CD8-positive, alpha-beta memory T cell (primary cell): ENCODE measurements around the gene DLG5. TPM values are rescaled to one million over a fixed set of nuclear protein-coding genes. Genes with fewer than 3 reads are reported as not detected.

Source experiments
- CTCF ChIA-PET: fragments of 350-600 bp; sonication (Branson Sonifier 250); formaldehyde crosslinking; loops from one replicate; lab custom pipeline; 2021; ENCODE audit warnings: antibody characterized with exemption; lab: Charles Lee
- POLR2A ChIA-PET: fragments of 350-600 bp; sonication (Branson Sonifier 250); formaldehyde crosslinking; loops from one replicate; lab custom pipeline; 2021; ENCODE audit warnings: antibody characterized with exemption; lab: Charles Lee
- DNase-seq, 5 donors: peaks; one replicate each; pipeline versions ENCODE4 v3.0.0 to v3.0.0-alpha.2; 2020 to 2022; ENCODE audit warnings: mixed read lengths in 1 of 5
- H3K27ac ChIP-seq: one replicate; pipeline ENCODE4 v1.7.0; 2013; ENCODE audit warnings: low read depth, mild to moderate bottlenecking, low read length, moderate library complexity
- H3K27me3 ChIP-seq: 2 replicates; pipeline ENCODE4 v1.7.0; 2013; ENCODE audit warnings: low read length, mild to moderate bottlenecking; ENCODE audit not compliant: insufficient read depth, poor library complexity, severe bottlenecking
- H3K36me3 ChIP-seq: 2 replicates; pipeline ENCODE4 v1.7.0; 2013; ENCODE audit warnings: mild to moderate bottlenecking, low read length, moderate library complexity; ENCODE audit not compliant: insufficient read depth
- H3K4me1 ChIP-seq: 2 replicates; pipeline ENCODE4 v1.7.0; 2013; ENCODE audit warnings: mild to moderate bottlenecking, low read length, moderate library complexity; ENCODE audit not compliant: insufficient read depth
- H3K4me3 ChIP-seq: 2 replicates; pipeline ENCODE4 v1.7.0; 2013; ENCODE audit warnings: mild to moderate bottlenecking, low read length
- H3K9me3 ChIP-seq: 2 replicates; pipeline ENCODE4 v1.7.0; 2013; ENCODE audit warnings: mild to moderate bottlenecking, low read length
- H3K27ac Mint-ChIP-seq, 8 donors: one replicate each; pipeline ENCODE4 v1.8.0; 2020 to 2021; ENCODE audit warnings: mixed read lengths in 8 of 8, mild to moderate bottlenecking in 6 of 8, inconsistent platforms in 3 of 8, moderate library complexity in 3 of 8
- H3K27me3 Mint-ChIP-seq, 2 donors: one replicate each; pipeline ENCODE4 v1.8.0; 2020 to 2021; ENCODE audit warnings: mixed read lengths in 2 of 2, mild to moderate bottlenecking in 1 of 2, moderate library complexity in 1 of 2
- H3K36me3 Mint-ChIP-seq, 3 donors: one replicate each; pipeline ENCODE4 v1.8.0; 2020 to 2021; ENCODE audit warnings: mixed read lengths in 3 of 3, inconsistent platforms in 1 of 3, mild to moderate bottlenecking in 1 of 3
- H3K4me1 Mint-ChIP-seq, 3 donors: one replicate each; pipeline ENCODE4 v1.8.0; 2020 to 2021; ENCODE audit warnings: mixed read lengths in 3 of 3, inconsistent platforms in 1 of 3, mild to moderate bottlenecking in 1 of 3
- H3K4me3 Mint-ChIP-seq, 7 donors: one replicate each; pipeline ENCODE4 v1.8.0; 2020 to 2021; ENCODE audit warnings: mixed read lengths in 7 of 7, mild to moderate bottlenecking in 6 of 7, moderate library complexity in 4 of 7, inconsistent platforms in 2 of 7
- H3K9me3 Mint-ChIP-seq, 5 donors: one replicate each; pipeline ENCODE4 v1.8.0; 2020 to 2022; ENCODE audit warnings: mixed read lengths in 5 of 5, mild to moderate bottlenecking in 3 of 5, moderate library complexity in 2 of 5, inconsistent platforms in 1 of 5
- polyA plus RNA-seq: library from polyadenylated mRNA; unstranded; fragments of 300-500 nt; fragmentation: Illumina TruSeq; gene quantifications from one replicate; pipeline ENCODE4 v1.2.3, GENCODE V29; 2021
- total RNA-seq, 2 experiments: library from RNA; stranded (reverse); gene quantifications; one replicate each; pipeline ENCODE4 v1.2.3, GENCODE V29; 2021

The DLG5 gene
- total and polyA plus RNA-seq, 3 experiments from 2014 or later = 1.1 to 2.1 (median 1.7) TPM

- no peaks in the 10 kb centered on the region for H3K9me3 Mint-ChIP-seq
- ChIA-PET CTCF (no interaction called here), POLR2A (no interaction called here)
- peaks cover 14 to 15% (median 14%) of the 10 kb centered on the region in 3 donors for H3K4me1 Mint-ChIP-seq
- peak overlapping the region in 6 of 7 donors; percentile 64 to 86 (median 78) for H3K4me3 Mint-ChIP-seq
- no peaks in the 10 kb centered on the region for H3K9me3 ChIP-seq
- H3K36me3 ChIP-seq = no peaks in the 10 kb centered on the region
- peak in 2 of 5 donors; percentile 1 to 11 for DNase-seq
- H3K27me3 Mint-ChIP-seq = peaks cover 15 to 50% of the 10 kb centered on the region in 2 donors
- H3K27me3 ChIP-seq = peaks cover 7% of the 10 kb centered on the region
- H3K36me3 Mint-ChIP-seq = no peaks in the 10 kb centered on the region
- H3K4me1 ChIP-seq = no peaks in the 10 kb centered on the region
- H3K27ac ChIP-seq = peak overlapping the region; percentile 54
- peak overlapping the region; percentile 41 for H3K4me3 ChIP-seq
- H3K27ac Mint-ChIP-seq = peak overlapping the region in 1 of 8 donors; percentile 71
These were observed 575 bp downstream of the DLG5 start for GRCh38 chr10:77925795-77926565.

- H3K27me3 ChIP-seq = peaks cover 7% of the 10 kb centered on the region
- no peak for DNase-seq
- Mint-ChIP-seq H3K36me3 (no peaks in the 10 kb centered on the region), H3K27ac (peak overlapping the region in 4 of 8 donors; percentile 43 to 77 (median 70)), H3K4me1 (peaks cover 14 to 16% (median 15%) of the 10 kb centered on the region in 3 donors), H3K4me3 (peak overlapping the region; percentile 64 to 96 (median 79)), H3K9me3 (no peaks in the 10 kb centered on the region), H3K27me3 (peaks cover 15 to 50% of the 10 kb centered on the region in 2 donors)
- no peaks in the 10 kb centered on the region for H3K36me3 ChIP-seq
- H3K4me3 ChIP-seq = peak overlapping the region; percentile 41
- POLR2A ChIA-PET = no interaction called here
- CTCF ChIA-PET = no interaction called here
- no peaks in the 10 kb centered on the region for H3K9me3 ChIP-seq
- no peaks in the 10 kb centered on the region for H3K4me1 ChIP-seq
- peak overlapping the region; percentile 54 for H3K27ac ChIP-seq
These were observed 1.2 kb downstream of the DLG5 start for GRCh38 chr10:77925410-77925794.

GRCh38 chr10:77922566-77923179, 3.9 kb downstream of the DLG5 start:
- no peaks in the 10 kb centered on the region for H3K4me1 ChIP-seq
- H3K36me3 Mint-ChIP-seq = peaks cover 0 to 1% (median 0%) of the 10 kb centered on the region in 3 donors
- H3K4me3 Mint-ChIP-seq = no peak overlapping the region
- ChIA-PET POLR2A (interaction anchor here (0.5 kb wide), 1 partner anchor 87 kb away, joined by 15 read pairs; no protein-coding TSS in a partner anchor), CTCF (no interaction called here)
- peaks cover 7% of the 10 kb centered on the region for H3K27me3 ChIP-seq
- no peaks in the 10 kb centered on the region for H3K9me3 ChIP-seq
- H3K9me3 Mint-ChIP-seq = no peaks in the 10 kb centered on the region
- no peak overlapping the region for H3K4me3 ChIP-seq
- peaks cover 12 to 14% (median 13%) of the 10 kb centered on the region in 3 donors for H3K4me1 Mint-ChIP-seq
- DNase-seq = no peak
- H3K27ac ChIP-seq = no peak overlapping the region
- H3K27ac Mint-ChIP-seq = no peak overlapping the region
- H3K27me3 Mint-ChIP-seq = peaks cover 9 to 37% of the 10 kb centered on the region in 2 donors
- H3K36me3 ChIP-seq = no peaks in the 10 kb centered on the region

- H3K27me3 ChIP-seq = peaks cover 4% of the 10 kb centered on the region
- H3K4me1 Mint-ChIP-seq = peaks cover 7 to 9% (median 7%) of the 10 kb centered on the region in 3 donors
- DNase-seq = no peak
- no peaks in the 10 kb centered on the region for H3K9me3 Mint-ChIP-seq
- no peak overlapping the region for H3K27ac ChIP-seq
- H3K36me3 Mint-ChIP-seq = peaks cover 0 to 1% (median 0%) of the 10 kb centered on the region in 3 donors
- H3K4me3 Mint-ChIP-seq = no peak overlapping the region
- CTCF ChIA-PET = no interaction called here
- no peaks in the 10 kb centered on the region for H3K9me3 ChIP-seq
- no peaks in the 10 kb centered on the region for H3K4me1 ChIP-seq
- H3K4me3 ChIP-seq = no peak overlapping the region
- POLR2A ChIA-PET = no interaction called here
- H3K27me3 Mint-ChIP-seq = peaks cover 7 to 31% of the 10 kb centered on the region in 2 donors
- H3K36me3 ChIP-seq = no peaks in the 10 kb centered on the region
- no peak overlapping the region for H3K27ac Mint-ChIP-seq
These were observed 4.5 kb downstream of the DLG5 start for GRCh38 chr10:77922055-77922454.

- Mint-ChIP-seq H3K4me1 (peaks cover 7 to 9% (median 7%) of the 10 kb centered on the region in 3 donors), H3K9me3 (no peaks in the 10 kb centered on the region), H3K36me3 (peaks cover 0 to 1% (median 0%) of the 10 kb centered on the region in 3 donors), H3K27ac (peak overlapping the region in 2 of 8 donors; percentile 25 to 38), H3K27me3 (peaks cover 11 to 31% of the 10 kb centered on the region in 2 donors), H3K4me3 (no peak overlapping the region)
- H3K36me3 ChIP-seq = no peaks in the 10 kb centered on the region
- ChIA-PET CTCF (no interaction called here), POLR2A (no interaction called here)
- no peak for DNase-seq
- no peak overlapping the region for H3K27ac ChIP-seq
- peaks cover 4% of the 10 kb centered on the region for H3K27me3 ChIP-seq
- no peak overlapping the region for H3K4me3 ChIP-seq
- no peaks in the 10 kb centered on the region for H3K9me3 ChIP-seq
- no peaks in the 10 kb centered on the region for H3K4me1 ChIP-seq
These were observed 5.2 kb downstream of the DLG5 start for GRCh38 chr10:77921395-77921794.

- H3K27me3 Mint-ChIP-seq = peaks cover 11 to 29% of the 10 kb centered on the region in 2 donors
- H3K27me3 ChIP-seq = peaks cover 2% of the 10 kb centered on the region
- H3K4me1 Mint-ChIP-seq = peaks cover 5 to 8% (median 6%) of the 10 kb centered on the region in 3 donors
- no peaks in the 10 kb centered on the region for H3K9me3 Mint-ChIP-seq
- no peak overlapping the region for H3K27ac ChIP-seq
- POLR2A ChIA-PET = no interaction called here
- peak overlapping the region in 1 of 8 donors; percentile 1 for H3K27ac Mint-ChIP-seq
- DNase-seq = no peak
- peaks cover 0 to 1% (median 0%) of the 10 kb centered on the region in 3 donors for H3K36me3 Mint-ChIP-seq
- H3K36me3 ChIP-seq = no peaks in the 10 kb centered on the region
- H3K4me1 ChIP-seq = no peaks in the 10 kb centered on the region
- H3K9me3 ChIP-seq = no peaks in the 10 kb centered on the region
- no peak overlapping the region for H3K4me3 Mint-ChIP-seq
- CTCF ChIA-PET = no interaction called here
- H3K4me3 ChIP-seq = no peak overlapping the region
These were observed 6.1 kb downstream of the DLG5 start for GRCh38 chr10:77920495-77920894.

GRCh38 chr10:77919713-77920108, 6.8 kb downstream of the DLG5 start:
- H3K4me1 ChIP-seq = no peaks in the 10 kb centered on the region
- Mint-ChIP-seq H3K9me3 (no peaks in the 10 kb centered on the region), H3K4me1 (peaks cover 0 to 2% (median 0%) of the 10 kb centered on the region in 3 donors), H3K36me3 (peaks cover 0 to 1% (median 0%) of the 10 kb centered on the region in 3 donors), H3K27ac (peak overlapping the region in 1 of 8 donors; percentile 41), H3K27me3 (peaks cover 8 to 23% of the 10 kb centered on the region in 2 donors), H3K4me3 (no peak overlapping the region)
- H3K4me3 ChIP-seq = no peak overlapping the region
- H3K9me3 ChIP-seq = no peaks in the 10 kb centered on the region
- H3K36me3 ChIP-seq = no peaks in the 10 kb centered on the region
- no peak overlapping the region for H3K27ac ChIP-seq
- CTCF ChIA-PET = no interaction called here
- no peaks in the 10 kb centered on the region for H3K27me3 ChIP-seq
- POLR2A ChIA-PET = no interaction called here
- no peak for DNase-seq
